ENCODE results near the gene WWC2.

The WWC2 gene

DNA sequence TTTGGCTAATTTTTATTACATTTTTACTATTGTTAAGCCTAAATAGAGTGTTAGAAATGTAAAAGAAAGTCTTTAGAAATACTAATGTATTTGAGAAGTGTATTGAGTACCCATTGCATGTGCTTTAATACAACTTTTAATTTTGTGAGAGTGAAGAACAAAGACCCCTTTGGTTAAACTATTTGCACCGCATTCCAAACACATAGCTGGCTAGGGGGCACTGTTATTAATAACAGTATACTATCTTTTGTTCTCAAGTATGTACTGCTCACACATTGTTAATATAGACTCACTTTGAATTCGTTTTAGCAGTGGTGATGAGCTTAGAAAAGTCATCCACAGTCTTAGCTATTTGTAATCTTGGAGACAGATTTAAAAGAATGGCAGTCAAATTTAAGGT, 114.9 kb downstream of the WWC2 start:
- DNase-seq = no peak

DNA sequence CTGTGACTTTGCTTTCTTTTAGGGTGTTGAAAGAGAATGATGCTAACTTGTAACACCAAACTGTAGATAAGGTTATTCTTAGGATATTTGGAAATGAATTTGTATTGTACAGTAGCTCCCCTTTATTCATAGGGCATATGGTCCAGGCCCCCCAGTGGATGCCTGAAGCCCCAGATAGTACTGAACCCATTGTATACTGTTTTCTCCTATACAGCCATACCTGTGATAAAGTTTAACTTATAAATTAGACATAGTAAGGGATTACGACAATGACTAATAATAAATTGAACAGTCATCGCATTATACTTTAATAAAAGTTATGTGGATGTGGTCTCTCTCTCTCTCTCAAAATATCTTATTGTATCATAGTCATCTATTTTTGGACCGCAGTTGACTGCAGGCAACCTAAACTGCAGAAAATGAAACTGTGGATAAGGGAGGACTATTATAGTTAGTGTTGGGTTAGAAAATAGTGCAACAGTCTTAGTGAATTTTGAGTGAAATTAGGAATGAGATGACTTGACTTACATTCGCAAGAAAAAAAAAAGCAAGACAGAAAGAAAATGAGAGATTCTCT, 115.9 kb downstream of the WWC2 start:
- no peak for DNase-seq

DNA sequence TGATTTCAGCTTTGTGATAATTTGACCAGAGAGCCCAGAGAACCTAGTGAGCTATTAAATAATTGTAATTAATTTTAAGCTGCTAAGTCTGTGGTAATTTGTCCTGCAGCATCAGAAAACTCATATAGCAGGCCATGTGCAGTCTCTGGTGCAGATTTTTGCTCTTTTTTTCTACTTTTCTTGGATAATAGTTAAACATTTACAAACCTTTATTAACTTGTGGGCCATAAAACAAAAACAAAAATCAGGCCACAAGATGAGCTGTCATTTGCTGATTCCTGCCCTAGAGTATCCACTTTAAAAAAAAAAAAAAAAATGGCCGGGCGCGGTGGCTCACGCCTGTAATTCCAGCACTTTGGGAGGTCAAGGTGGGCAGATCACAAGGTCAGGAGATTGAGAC, 121.2 kb downstream of the WWC2 start:
- no peak for DNase-seq

DNA sequence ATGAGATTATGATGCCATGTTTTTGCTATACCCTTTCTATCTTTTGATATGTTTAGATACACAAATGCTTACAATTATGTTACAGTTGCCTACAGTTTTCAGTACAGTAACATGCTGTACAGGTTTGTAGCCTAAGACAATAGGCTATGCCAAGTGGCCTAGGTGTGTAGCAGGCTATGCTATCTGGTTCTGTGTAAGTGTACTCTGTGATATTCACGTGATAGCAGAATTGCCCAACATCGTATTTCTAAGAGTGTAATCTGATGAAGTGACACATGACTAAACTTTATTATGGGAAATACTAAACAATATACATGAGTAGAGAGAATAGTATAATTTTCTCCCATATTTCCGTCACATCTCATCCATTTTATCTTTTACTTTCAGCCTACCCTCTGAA, 124.0 kb downstream of the WWC2 start:
- no peak for DNase-seq

DNA sequence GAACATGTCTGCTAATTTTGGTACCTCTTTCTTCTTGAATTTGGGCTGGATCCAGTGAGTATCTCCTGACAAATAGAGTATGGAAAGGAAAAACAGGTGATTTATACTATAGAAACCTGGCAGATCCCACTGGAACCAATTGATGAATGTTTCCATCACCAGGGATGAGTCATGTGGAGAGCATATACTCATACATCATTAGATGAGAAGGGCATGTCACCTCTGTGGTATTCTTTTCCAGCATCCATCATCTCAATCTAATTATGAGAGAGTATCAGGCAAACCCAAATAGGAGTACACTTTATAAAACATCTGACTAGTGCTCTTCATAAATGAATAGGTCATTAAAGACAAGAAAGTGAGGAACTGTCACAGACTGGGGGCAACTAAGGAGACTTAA, 130.3 kb downstream of the WWC2 start:
- DNase-seq = no peak

DNA sequence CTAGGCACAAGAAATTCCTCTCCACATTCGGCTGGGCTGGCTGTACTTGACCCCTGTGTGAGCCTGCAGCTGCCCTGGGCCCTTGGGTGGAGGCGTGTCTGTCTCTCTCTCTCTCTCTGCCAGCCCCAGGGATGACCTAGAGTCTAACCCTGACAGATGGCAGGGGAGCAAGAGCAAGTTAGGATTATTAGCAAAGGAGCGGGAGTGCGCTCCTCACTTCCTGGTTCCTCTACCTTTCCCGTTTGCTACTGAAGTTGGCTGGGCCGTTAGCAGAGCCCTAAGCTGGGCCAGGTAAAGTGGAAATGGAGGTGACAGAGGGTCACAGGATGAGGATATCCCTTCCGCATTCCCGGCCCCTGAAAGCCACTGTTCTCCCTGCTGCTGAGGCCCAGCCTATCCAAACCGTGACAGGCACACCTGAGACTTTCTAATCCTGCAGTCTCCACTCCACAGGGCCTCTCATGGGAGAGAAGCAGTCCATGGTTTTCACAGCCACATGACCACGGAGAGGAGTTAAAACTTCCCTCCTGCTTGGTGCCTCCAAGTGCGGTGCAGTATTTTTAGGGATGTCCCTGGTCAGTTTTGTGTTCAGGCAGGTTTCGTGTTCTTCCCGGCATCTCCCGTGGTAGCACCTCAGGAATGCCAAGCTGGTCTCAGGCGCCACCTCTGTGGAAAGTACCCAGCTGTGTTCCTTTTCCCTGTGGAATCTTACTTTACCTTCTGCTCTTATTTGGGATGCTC, 141.7 kb downstream of the WWC2 start:
- DNase-seq = no peak

DNA sequence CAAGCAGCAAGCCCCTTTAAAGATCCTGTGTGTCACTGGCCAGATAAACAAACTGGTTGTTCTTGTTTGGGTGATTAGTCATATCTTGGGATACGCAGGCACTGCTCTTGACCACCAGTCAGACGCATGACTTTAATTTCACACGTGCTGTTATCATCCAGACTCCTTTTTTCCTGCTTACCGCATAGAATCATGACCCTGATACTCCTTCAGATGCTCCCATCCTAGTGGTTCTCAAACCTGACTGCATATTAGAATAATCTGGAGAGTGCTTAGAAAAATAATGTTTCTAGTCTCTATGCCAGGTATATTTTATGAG, 142.2 kb downstream of the WWC2 start:
- DNase-seq = no peak

DNA sequence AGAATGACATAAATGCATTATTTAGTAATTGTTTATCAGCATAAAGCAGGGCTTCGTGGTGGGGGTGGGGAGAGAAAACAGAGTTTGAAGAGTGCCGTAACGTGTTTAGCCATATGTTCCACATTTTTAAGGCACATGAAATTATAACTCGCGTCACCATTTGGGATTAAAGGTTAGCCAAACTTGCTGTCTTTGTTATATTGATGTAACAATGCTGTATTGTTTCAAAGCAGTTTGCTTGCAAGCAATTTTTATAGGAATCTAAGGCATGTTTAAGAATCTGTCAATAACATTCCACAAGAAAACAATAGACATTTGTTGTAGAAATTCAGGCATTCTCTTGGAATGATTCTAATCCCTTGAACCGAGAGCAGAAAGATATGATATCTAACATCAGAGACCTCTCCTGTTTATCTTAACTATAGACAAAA, 142.7 kb downstream of the WWC2 start:
- no peak for DNase-seq

DNA sequence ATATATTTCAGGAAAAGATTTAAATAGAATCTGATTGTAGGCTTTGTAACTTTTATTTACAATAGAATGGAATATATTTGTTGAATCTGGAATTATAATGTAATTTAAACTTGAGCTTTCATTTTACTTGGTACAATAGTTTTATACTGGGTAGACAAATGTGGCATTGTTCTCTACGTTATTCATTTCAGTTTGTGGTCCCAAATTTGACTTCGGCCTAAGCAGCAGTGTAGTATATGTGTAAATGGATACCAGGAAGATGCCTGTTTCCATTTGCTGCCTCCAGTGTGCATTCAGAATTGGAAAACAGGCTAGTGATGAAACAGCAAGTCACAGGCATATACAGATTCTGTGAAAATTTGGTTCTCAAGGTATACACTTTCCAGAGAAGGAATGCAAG, 143.2 kb downstream of the WWC2 start:
- DNase-seq = no peak

DNA sequence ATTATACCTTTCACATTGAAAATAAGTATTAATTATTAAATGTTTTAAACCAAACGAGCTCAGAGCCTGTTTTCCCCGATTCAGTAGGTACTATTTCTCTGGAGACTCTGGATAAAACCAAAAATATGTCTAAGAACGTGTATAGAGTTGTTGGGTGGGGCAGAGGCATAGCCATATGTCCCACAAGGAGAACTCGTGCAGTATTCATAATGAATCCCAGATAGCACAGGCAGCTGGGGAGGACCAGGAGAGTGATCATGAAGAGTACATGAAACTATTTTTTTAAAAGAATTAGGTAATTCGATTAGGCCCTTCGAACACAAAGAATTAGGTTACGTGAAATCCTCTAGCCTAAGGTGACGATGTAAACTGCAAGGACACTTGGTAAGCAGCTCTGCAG, 145.0 kb downstream of the WWC2 start:
- DNase-seq = no peak

DNA sequence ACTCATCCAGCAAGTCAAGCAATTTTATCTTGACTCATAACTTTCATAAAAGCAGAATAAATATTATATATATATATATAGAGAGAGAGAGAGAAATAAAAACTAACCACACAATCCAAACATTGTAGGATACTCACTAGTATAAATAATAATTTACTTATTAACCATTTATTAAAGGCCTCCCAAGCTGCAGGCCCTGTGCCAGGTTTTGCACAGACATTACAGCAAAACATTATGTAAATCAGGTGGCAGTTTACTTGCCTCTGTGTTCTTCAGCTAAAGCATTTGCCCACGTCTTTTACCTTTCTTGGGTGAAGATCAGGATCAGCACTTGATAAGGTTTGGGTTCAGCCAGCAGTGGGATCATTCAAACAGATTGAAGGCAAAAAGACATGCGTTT, 145.4 kb downstream of the WWC2 start:
- no peak for DNase-seq

DNA sequence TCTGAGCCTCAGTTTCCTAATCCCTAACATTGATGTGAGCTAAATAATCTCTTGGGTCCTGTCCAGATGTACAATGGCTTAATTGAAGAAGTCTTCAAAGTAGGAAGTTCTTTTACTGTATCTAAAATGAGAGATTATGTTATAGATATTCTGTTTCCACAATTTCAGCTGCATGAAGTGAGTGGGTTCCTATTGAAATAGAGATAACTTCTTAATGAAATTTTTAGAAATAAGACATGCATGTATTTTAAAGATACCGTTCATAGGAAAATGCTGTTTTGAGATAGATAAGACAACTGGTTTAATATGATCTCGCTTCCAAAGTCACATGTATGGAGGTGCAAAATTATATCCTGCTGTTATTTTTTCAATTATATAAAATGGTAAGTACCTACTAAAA, 149.1 kb downstream of the WWC2 start:
- DNase-seq = no peak

DNA sequence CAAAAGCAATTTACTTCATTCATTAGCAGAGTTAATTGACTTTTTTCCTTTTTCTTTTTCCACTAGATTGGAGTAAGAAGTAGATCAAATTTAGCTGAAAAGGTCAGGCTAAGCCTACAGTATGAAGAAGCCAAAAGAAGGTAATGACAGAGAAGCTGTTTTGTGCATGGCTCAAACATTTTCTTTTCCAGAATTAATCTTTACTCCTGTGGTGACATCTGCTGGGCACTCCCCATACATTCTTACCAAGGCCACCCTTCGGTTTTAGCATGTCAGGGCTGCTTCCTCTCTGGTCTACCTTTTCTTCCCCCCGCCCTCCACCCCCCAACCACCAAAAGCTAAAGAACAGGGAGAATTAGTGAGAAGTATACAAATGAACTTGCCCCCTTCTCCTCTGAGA, 150.8 kb downstream of the WWC2 start:
- peak; percentile 10 for DNase-seq

DNA sequence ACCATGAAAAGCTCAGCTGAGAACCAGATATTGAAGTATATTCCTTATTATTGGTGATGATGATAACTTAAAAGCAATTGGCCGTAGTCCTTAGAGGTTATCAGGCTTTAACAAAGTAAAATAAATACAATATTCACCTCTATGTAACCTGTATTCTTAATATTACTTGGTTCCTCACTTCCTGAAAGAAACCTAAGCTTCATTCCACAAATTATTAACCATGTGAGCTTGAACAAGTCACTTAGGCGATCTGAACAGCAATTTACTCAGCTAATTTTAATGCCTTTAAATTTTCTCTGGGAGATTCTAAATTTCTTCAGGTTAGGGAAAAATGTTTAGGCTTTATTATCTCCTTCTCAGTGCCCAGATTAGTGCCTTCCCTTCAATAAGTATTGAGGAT, 151.8 kb downstream of the WWC2 start:
- no peak for DNase-seq

DNA sequence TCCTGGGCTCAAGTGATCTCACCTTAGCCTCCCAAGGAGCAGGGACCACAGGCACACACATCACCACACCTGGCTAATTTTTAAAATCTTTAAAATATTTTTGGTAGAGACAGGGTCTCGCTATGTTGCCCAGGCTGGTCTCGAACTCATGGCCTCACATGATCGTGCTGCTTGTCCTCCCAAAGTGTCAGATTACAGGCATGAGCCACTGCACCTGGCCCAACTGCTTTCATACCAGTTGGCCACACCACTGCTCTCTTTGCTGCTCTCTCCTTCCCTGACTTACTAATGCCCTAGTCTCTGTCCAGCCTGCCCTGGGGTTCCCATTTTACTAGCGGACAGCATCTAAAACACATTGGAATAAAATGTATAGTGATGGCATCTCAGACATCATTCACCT, 153.9 kb downstream of the WWC2 start:
- no peak for DNase-seq

DNA sequence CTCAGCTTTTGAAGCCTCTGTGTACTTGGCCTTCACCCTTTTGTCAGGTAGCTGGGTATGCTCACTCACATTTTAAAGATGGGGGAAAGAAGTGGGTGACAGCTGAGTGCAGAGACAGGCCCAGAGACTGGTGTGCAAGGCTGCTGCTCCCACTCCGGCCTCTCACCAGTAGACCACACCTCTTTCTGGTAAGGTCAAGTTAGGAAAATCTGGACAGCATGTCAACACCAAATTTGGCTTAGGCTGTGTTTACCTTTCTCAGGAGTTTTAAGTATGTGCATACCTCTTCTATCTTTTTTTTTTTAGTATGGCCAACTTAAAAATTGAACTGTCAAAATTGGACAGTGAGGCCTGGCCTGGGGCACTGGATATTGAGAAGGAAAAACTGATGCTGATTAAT, 154.4 kb downstream of the WWC2 start:
- DNase-seq = no peak

DNA sequence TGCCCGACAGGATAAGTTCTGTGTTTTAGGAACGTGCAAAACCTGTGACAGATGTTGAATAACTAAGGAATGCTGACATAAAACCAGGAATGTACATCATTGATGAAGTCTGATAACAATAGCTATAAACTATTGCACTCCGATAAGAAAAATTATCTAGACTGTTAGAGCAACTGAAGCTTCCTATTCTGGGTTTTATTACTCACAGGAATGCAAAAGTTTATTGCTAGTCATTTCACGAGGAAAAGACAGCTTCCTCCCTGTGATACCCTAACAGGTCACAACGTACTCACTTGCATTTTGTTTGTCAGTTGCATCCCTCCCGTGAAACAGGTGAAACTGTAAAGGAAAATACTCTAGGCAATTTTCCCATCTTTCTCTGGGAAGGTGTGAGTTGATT, 155.1 kb downstream of the WWC2 start:
- no peak for DNase-seq

DNA sequence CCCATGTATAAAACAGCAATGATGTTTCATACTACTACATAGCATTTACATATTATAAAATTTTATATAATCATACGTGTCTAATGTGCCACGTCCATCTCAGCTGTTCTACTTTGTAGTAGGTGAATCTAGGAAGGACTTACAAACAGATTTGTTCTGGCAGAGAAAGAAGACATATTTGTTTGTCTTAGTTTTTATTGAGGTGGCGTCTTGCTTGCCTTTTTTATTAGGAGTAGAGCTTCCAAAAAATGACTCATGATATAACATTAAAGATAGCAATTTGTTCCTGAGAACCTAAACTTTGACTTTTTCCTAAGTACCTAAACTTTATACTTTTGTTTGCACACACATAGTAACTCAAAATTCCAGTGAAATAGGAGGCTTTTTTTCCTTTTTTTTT, 156.4 kb downstream of the WWC2 start:
- no peak for DNase-seq

DNA sequence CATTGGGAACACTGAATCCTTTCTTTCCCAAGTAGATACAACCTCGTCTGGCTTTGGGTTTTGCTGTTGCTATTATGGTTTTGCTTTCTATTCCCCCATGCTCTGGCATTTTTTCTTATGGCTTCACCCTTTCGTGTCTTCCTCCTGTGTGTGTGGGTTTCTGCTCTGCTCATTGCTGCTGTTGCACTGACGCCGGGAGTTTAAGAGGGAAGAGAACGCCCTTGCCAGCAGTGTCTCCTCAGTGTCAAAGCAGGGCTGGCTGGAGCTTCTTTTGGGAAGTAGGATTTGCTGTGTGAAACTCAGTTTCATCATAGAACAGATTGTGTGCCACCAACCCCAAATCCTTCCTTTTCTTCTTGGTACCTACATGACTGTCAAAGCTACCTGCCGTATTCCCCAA, 157.3 kb downstream of the WWC2 start:
- DNase-seq = no peak

DNA sequence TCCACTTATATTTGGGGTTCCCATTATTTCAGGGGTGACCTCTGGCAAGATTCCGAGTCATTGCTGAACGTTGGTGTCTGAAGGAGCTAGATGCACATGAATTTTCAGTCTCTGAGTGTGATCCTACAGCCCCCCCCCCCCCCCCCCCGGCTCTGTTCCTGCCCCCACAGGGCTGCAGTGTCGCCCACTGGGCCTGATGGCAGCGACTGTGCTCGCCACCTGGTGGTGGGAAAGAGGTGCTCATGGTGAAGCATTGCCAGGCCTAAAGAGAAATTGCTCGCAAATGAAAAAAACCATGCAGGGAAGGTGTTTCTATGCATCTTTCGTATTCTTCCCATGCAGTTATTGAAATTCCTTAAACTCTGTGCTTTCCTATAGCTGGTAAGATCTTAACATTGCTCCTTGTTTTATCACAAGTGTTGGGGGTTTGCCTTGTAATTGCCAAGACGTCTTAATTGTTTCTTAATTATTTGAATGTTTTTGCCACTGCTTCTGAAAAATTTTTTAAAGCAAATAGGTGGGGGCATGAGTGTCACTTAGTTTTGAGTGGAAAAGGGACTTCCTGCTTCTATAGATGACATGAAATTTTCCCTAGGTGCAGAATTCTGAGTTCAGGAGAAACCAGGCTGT, 157.8 kb downstream of the WWC2 start:
- peak; percentile 34 for DNase-seq

DNA sequence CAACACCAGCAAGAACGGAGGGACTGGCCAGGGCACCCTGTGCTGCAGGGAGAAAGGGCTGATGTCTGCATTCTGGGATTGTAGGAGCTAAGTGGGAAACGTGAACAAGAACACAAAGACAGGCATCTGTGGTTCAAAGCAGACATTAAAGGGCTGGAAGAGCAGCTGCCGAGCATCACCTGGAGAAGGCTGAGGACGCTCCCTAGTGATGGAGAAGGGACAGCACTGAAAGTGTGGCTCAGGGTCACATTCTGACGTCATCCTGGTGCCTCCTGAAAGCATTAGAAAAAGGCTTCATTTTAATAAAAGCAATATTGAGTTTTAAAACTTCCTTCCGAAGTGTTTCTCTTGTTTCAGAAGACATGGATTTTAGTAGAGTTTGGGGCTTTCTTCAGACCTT, 158.8 kb downstream of the WWC2 start:
- DNase-seq = no peak

DNA sequence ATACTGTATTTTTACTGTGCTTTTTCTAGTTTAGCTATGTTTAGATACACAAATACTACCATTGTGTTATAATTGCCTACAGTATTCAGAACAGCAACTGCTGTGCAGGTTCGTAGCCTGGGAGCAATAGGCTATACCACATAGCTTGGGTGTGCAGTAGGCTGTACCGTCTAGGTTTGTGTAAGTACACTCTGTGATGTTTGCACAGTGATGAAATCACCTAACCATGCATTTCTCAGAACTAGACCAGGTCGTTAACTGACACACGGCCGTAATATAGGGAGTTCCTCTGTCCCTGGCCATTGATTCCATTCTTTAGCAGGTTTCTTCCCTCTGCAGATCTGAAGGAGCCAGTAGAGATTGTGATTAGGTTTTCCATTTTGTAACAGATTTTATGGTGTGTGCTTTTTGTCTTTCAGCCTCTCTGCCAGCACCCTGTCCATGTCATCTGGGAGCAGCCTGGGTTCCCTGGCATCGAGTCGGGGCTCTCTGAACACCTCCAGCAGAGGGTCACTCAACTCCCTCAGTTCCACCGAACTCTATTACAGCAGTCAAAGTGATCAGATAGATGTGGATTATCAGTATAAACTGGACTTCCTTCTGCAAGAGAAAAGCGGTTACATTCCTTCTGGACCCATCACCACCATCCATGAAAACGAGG, 161.6 kb downstream of the WWC2 start:
- no peak for DNase-seq

DNA sequence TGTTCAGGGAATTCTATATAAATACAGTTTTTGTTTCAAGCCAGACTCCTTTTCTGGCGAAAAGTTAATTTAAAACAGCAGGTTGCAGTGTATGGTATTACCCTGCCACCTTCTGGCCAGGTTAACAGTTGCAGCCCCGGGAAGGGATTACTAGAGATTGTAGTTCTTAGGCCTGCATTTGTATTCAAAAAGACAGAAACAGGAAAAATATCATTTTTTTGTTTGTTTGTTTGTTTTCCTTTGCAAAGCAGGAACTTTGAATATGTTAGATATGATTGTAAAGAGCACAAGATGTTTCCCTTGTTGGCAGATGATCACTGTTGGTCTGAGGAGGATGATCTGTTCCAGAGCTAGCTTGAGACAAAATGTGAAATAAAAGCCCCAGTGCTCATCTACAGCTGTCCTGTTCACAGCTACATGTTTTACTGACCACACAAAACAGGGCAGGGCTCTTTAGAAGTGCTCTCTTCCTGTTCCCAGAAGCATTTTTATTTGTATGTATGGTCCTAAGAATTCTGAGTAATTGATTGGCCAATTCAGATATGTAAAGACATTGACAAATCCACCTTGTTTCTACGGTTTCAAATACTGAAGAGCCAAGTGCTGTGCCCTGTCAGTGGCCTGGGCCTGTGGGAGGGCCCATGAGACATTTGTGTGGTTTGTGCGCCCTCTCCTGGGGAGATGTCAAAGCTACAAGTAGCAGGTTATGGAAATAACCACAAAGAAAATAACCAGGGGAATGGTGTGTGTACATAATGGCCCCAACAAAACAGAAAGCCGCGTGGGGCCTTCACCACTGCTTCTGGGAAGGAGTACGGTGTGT, 163.1 kb downstream of the WWC2 start:
- DNase-seq = peak; percentile 72

DNA sequence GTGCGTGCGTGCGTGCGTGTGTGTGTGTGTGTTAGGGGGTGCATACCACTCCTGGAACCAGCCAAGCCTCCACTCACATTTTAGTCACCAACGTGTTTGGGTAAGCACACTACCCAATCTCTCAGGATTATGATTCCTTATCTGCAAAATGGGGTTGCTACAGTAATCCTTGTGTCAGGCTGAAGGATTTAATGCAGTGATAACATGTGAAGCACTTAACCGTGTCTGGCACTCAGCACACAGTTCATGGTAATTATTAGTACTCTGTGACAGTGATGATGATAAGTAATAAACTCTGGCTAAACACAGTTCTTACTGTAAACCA, 163.7 kb downstream of the WWC2 start:
- DNase-seq = no peak
